ENCODE results near the gene NOP10.
A peak's percentile ranks its signal among the peaks of the same experiment; 100 is the strongest.

NOP10 gene

GRCh38 chr15:34324933-34325332, 18.0 kb downstream of the NOP10 start:
- H3K27ac Mint-ChIP-seq: peak overlapping the region; percentile 89
- peaks cover 9% of the 10 kb centered on the region for H3K36me3 Mint-ChIP-seq
- H3K27me3 Mint-ChIP-seq: no peaks in the 10 kb centered on the region
- no peaks in the 10 kb centered on the region for H3K9me3 Mint-ChIP-seq
- peaks cover 80% of the 10 kb centered on the region for H3K4me1 Mint-ChIP-seq
- H3K4me3 Mint-ChIP-seq: peak overlapping the region; percentile 70

DNA sequence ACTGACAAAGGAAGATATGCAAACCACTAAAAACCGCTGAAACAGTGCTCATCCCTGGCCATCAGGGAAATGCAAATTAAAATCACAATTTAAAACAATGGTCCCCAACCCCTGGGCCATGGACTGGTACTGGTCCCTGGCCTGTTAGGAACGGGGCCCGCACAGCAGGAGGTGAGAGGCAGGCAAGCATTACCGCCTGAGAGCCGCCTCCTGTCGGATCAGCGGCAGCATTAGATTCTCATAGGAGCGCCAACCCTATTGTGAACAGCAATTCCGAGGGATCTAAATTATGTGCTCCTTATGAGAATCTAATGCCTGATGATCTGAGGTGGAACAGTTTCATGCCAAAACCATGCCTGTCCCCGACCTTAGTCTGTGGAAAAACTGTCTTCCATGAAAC, 19.7 kb downstream of the NOP10 start:
- peaks cover 8% of the 10 kb centered on the region for H3K36me3 Mint-ChIP-seq
- H3K9me3 Mint-ChIP-seq: no peaks in the 10 kb centered on the region
- H3K27me3 Mint-ChIP-seq: no peaks in the 10 kb centered on the region
- no peak overlapping the region for H3K4me3 Mint-ChIP-seq
- H3K4me1 Mint-ChIP-seq: peaks cover 80% of the 10 kb centered on the region
- H3K27ac Mint-ChIP-seq: peak overlapping the region; percentile 67

- no peaks in the 10 kb centered on the region for H3K9me3 Mint-ChIP-seq
- H3K27ac Mint-ChIP-seq: peak overlapping the region; percentile 99
- peaks cover 13% of the 10 kb centered on the region for H3K36me3 Mint-ChIP-seq
- H3K4me3 Mint-ChIP-seq: peak overlapping the region; percentile 98
- peaks cover 75% of the 10 kb centered on the region for H3K4me1 Mint-ChIP-seq
- H3K27me3 Mint-ChIP-seq: no peaks in the 10 kb centered on the region
Observed at GRCh38 chr15:34318277-34319079, 24.5 kb downstream of the NOP10 start.

DNA sequence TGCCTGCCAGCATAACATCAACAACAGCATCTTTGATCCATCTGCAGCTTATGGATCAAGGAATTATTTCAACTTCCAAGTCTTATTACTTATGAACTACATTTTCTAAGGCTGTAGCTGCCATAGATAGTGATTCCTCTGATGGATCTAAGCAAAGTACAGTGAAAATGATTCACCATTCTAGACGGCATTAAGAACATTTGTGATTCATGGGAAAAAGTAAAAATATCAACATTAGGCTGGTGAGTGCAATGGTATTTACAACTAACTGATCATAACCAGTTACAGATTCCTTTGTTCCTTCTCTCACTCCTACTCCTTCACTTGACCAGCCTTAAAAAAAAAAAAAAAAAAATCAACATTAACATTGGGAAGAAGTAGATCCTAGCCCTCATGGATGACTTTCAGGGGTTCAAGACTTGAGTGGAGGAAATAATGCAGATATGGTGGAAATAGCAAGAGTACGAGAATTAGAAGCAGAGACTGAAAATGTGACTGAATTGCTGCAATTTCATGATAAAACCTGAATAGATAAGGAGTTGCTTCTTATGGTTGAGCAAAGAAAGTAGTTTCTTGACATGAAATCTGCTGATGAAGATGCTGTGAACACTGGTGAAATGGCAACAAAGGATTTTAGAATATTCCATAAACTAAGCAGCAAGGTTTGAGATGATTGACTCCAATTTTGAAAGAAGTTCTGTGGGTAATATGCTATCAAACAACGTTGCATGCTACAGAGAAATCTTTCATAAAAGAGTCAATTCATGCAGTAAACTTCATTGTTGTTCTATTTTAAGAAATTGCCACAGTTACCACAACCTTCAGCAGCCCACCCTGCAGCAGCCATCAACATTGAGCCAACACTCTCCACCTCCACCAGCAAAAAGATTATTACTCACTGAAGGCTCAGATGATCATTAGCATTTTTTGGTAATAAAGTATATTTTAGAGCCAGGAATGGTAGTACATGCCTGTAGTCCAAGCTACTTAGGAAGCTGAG, 28.1 kb downstream of the NOP10 start:
- peak overlapping the region; percentile 47 for H3K4me3 Mint-ChIP-seq
- peaks cover 9% of the 10 kb centered on the region for H3K36me3 Mint-ChIP-seq
- H3K4me1 Mint-ChIP-seq: peaks cover 69% of the 10 kb centered on the region
- H3K9me3 Mint-ChIP-seq: no peaks in the 10 kb centered on the region
- H3K27me3 Mint-ChIP-seq: no peaks in the 10 kb centered on the region
- H3K27ac Mint-ChIP-seq: no peak overlapping the region

GRCh38 chr15:34311563-34311962, 31.4 kb downstream of the NOP10 start:
- Mint-ChIP-seq H3K4me1 (peaks cover 72% of the 10 kb centered on the region), H3K27me3 (no peaks in the 10 kb centered on the region), H3K9me3 (no peaks in the 10 kb centered on the region), H3K27ac (no peak overlapping the region), H3K36me3 (peaks cover 16% of the 10 kb centered on the region), H3K4me3 (no peak overlapping the region)

DNA sequence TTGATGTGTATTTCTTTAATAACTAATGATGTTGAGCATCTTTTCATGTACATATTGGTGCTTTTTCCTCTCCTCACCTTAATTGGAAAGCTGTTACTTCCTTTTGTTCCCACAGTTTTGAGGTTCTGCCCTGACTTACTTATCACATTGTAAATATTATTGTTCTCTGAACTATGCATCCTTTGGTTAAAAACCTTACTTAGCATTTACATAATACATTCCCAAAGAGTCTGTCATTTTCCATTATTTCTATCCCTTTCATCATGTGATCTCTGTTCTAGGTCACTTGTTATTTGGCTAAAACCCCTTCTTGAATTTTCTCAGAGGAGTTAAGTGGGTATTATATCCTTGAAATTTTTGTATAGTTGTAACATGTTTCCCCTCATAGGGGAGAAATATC, 38.3 kb downstream of the NOP10 start:
- no peaks in the 10 kb centered on the region for H3K9me3 Mint-ChIP-seq
- H3K36me3 Mint-ChIP-seq: peaks cover 17% of the 10 kb centered on the region
- peaks cover 87% of the 10 kb centered on the region for H3K4me1 Mint-ChIP-seq
- H3K27me3 Mint-ChIP-seq: no peaks in the 10 kb centered on the region
- H3K4me3 Mint-ChIP-seq: no peak overlapping the region
- no peak overlapping the region for H3K27ac Mint-ChIP-seq

DNA sequence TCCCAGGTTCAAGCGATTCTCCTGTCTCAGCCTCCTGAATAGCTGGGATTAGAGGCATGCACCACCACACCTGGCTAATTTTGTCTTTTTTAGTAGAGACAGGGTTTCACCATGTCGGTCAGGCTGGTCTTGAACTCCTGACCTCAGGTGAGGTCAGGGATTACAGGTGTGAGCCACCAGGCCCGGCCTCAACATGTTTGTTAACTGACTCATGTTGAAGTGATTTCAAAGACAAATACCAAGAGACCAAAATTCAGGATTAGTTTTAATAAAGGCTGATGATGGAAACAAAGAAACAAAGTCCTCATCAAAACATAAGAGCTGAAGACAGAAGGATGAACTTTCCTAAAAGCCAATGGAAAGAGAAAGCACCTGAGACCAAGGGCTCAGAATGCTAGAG, 41.9 kb downstream of the NOP10 start:
- Mint-ChIP-seq H3K27me3 (no peaks in the 10 kb centered on the region), H3K36me3 (peaks cover 14% of the 10 kb centered on the region), H3K27ac (peak overlapping the region; percentile 75), H3K4me1 (peaks cover 89% of the 10 kb centered on the region), H3K4me3 (no peak overlapping the region), H3K9me3 (no peaks in the 10 kb centered on the region)

GRCh38 chr15:34297059-34297458, 45.9 kb downstream of the NOP10 start:
- no peaks in the 10 kb centered on the region for H3K27me3 Mint-ChIP-seq
- H3K4me1 Mint-ChIP-seq: peaks cover 69% of the 10 kb centered on the region
- H3K9me3 Mint-ChIP-seq: no peaks in the 10 kb centered on the region
- H3K36me3 Mint-ChIP-seq: peaks cover 16% of the 10 kb centered on the region
- H3K27ac Mint-ChIP-seq: peak overlapping the region; percentile 26
- no peak overlapping the region for H3K4me3 Mint-ChIP-seq

DNA sequence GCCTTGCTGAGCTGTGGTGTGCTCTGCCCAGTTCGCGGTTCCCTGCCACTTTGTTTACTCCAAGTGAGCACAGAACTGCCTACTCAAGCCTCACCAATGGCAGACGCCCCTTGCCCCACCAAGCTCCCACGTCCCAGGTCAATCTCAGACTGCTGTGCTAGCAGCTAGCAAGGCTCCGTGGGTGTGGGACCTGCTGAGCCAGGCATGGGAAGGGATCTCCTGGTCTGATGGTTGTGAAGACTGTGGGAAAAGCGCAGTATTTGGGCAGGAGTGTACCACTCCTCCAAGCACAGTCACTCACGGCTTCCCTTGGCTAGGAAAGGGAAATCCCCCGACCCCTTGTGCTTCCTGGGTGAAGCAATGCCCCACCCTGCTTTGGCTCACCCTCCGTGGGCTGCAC, 50.3 kb downstream of the NOP10 start:
- H3K9me3 Mint-ChIP-seq: no peaks in the 10 kb centered on the region
- no peak overlapping the region for H3K27ac Mint-ChIP-seq
- H3K4me1 Mint-ChIP-seq: peaks cover 61% of the 10 kb centered on the region
- no peaks in the 10 kb centered on the region for H3K27me3 Mint-ChIP-seq
- no peak overlapping the region for H3K4me3 Mint-ChIP-seq
- peaks cover 31% of the 10 kb centered on the region for H3K36me3 Mint-ChIP-seq

Measured in activated naive CD4-positive, alpha-beta T cell treated with anti-CD3 and anti-CD28 coated beads, Interleukin-2, amount 50 U/mL, for 24 hours (primary cell).